HG02759 (cell line): ENCODE measurements around the gene RAMP1.
"Not testable (repeated sequence)": the region's sequence is repeated elsewhere in the genome, so short reads cannot be mapped to it uniquely, and the experiment has no call there.

Experiments used
- ATAC-seq: cut with Tn5 transposase; IDR thresholded peaks from one replicate; pipeline ENCODE4 v1.9.1; 2021; ENCODE audit warnings: mild to moderate bottlenecking, moderate library complexity; ENCODE audit not compliant: unreplicated experiment

Gene RAMP1

DNA sequence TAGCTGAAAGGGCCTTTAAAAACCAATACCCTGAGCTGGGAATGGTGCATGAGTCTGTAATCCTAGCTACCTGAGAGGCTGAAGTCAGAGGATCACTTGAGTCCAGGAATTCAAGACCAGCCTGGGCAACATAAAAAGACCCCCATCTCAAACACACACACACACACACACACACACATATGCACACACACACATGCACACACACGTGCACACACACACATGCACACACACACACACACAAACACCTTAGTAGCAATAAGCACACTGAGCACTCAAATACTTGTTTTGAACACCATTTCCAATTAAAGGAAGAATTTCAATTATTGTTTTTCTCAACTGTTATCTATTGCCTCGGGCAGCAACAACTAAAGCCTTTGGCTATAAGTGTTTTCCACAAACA, 81.8 kb downstream of the RAMP1 start:
- ATAC-seq = no peak

DNA sequence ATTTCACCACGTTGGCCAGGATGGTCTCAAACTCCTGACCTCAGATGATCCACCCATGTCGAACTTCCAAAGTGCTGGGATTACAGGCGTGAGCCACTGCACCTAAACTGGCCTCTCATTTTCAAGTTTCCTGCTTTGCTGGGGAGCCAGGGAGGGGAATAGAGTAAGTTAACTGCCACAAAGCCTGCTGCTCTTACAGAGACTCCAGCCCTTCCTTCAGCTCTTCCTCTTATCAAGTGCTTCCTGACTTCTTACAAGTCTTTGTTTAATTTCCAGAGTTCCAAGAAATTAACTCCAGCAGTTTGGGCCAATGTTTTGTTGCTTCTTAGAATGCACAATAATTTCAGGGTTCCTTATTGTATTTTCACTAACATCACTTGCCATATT, 83.1 kb downstream of the RAMP1 start:
- no peak for ATAC-seq

DNA sequence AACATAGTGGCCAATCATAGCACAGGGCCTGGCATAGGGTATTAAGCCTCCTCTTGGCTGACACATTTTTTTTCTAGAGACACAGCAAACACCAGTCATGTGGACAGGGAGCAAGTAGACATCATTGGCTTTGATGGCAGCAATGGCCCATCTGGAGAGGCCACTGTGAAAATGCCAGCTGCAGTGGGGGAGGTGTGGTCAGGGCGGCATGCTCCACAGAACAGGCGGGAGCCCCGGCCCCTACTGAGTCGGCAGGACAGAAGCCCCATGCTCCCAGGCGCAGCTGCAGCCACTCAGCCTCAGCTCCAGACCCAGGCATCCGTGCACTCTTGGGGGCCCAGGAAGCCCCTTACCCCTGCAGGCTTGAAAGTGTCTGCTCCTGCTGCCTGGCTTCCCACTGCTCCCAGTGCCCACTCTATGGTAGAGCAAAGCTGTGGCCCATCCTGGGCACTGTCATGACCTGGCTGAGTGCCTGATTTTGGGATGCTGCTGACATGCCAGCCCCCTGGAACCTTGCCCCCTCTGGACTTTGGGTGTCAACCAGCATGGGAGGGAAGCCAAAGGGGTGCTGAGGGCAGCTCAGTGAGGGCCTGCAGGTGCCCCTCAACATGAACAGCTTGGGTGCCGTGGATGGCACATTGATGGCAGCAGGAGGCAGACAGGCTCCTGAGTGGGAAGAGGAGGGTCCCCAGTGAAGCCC, 84.1 kb downstream of the RAMP1 start:
- no peak for ATAC-seq

DNA sequence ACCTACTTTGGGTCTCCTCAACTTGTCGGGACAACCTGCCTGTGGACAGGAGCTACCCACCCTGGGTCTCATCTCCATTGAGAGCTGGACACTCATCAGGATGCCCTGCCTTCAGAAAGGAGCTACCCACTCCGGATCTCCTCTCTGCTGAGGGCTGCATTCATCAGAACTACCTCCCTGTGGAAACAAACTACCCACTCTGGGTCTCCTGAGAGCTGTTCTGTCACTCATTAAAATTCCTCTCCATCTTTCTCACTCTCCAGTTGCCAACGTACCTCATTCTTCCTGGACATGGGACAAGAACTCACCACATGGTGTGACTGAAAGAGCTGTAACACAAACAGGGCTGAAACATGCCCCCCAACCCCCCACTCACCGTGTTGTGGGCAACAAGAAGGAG, 84.9 kb downstream of the RAMP1 start:
- ATAC-seq = no peak

DNA sequence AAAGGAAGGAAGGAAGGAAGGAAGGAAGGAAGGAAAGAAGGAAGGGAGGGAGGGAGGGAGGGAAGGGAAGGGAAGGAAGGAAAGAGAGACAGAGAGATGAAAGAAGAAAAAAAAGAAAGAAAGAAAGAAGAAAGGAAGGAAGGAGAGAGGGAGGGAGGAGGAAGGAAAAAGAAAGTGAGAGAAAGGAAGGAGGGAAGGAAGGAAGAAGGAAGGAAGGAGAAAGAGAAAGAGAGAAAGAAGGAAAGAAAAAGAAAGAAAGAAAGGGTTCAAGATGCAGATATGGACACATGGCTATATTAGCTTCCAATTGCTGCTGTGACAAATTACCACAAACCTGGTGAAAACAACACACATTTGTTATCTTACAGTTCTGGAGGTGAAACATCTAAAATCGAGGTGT, 87.0 kb downstream of the RAMP1 start:
- no peak for ATAC-seq

DNA sequence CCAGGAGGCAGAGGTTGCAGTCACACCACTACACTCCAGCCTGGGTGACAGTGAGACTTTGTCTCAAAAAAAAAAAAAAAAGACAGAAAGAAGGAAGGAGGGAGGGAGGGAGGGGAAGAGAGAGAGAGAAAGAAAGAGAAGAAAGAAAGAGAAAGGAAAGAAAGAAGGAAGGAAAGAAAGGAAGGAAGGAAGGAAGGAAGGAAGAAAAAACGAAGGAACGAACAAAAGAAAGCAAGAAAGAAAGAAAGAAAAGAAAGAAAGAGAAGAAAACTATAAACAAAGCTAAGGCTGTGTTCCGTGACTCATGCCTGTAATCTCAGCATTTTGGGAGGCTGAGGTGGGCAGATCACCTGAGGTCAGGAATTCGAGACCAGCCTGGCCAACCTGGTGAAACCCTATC, 91.9 kb downstream of the RAMP1 start:
- ATAC-seq = not testable (repeated sequence)

DNA sequence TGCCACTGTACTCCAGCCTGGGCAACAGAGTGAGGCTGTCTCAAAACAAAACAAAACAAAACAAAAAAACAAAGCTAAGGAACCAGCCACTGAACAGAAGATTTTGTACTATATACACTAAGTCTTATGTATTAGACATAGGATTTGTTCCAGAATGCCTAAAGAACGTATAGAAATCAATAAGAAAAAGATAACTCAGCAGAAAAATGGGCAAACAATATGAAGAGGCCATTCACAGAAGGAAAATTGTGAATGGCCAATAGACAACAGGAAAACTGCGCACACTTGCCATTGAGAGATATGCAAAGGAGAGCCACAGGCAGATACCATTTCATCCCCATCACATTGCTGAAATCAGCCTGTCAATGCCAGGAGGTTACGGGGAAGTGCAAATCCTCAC, 92.5 kb downstream of the RAMP1 start:
- ATAC-seq = no peak

DNA sequence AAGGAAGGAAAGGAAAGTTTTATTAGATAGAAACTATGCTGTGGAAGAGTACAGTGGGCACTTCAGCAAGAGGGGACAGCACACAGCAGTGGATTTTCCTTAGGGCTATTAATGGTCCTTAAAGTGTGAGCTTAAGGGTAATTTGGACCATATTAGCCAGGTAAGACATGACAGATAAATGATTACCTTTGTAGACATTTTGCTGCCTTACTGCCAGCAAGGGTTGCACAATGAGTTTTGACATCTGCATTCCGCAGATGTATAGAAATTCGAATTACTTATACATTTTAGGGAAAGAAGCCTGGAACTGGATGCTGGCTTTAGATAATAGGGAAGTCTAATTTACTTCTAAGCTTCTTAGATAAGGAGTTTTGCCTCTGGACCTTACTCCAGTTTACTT, 93.4 kb downstream of the RAMP1 start:
- no peak for ATAC-seq

DNA sequence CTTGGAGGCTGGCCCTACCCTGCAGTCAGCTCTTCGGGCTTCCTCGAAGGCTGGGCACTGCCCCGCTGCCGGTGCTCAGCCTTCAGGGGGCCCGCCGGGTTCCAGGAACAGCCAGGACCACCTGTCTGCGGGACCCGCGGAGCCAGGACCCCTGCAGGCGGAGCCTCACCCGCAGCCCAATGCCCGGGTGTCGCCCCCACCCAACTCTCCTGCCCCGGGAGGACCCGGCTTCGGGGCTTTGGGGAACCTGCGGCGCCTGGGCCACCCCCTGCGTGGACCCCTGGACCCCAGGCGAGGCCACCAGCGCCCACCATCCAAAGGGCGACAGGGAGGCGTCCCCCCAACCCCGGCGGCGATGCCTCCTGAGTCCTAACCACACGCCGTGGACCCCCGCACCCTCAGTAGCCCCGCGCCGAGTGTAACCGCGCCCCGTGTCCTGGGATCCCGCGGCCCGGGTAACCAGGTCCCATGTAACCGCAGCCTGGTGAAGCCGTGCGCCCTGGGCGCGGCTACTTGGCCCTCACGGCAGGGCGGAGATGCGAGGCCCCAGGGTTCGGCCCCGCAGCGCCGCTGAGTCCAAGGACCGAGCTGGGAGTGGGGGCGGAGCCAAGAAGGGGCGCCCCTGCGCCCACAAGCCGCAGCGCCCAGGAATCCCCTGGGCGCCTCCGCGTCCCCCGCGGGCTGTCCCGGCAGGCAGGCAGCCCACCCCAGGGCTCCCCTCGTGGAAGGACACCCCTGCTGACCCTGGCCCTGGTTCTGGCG, 96.4 kb downstream of the RAMP1 start:
- no peak for ATAC-seq

DNA sequence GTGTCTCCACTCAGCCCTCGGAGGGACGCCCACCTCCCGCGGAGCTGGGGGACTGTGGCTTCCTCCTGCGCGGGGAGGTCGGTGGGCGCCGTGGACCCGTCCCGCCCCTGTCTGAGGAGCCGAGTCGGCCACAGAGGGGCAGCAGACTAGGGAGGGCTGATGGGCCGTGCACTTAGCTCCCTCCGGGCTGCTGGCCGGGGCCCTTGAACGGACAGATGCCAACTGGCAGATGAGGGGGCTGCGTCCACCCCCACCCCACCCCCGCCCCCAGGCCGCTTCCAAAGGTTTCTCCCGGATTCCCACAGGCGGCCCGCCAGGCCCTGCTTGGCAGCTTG, 96.9 kb downstream of the RAMP1 start:
- ATAC-seq = no peak

DNA sequence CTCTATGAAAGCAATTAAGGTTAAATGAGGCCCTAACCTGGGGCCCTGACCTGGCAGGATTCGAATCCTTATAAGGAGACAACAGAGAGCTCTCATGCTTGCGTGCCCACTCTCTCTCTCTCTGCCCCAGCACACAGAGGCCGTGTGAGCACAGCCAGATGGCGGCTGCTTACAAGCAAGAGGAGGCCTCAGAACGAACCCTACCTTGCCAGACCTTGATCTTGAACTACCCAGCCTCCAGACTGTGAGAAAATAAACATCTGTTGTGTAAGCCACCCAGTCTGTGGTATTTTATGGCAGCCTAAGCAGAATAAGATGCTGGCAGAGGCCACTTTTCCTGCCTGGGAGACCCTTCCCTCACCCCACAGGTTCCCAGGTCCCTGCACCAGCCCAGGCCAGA, 102.2 kb downstream of the RAMP1 start:
- ATAC-seq = no peak
